ENCODE results near the gene LIG3. TPM values are rescaled to one million over a fixed set of nuclear protein-coding genes. Genes with fewer than 3 reads are reported as not detected.

The LIG3 gene
- total RNA-seq, 6 experiments from 2014 or later = 22.6 to 34.4 (median 31.9) TPM

DNA sequence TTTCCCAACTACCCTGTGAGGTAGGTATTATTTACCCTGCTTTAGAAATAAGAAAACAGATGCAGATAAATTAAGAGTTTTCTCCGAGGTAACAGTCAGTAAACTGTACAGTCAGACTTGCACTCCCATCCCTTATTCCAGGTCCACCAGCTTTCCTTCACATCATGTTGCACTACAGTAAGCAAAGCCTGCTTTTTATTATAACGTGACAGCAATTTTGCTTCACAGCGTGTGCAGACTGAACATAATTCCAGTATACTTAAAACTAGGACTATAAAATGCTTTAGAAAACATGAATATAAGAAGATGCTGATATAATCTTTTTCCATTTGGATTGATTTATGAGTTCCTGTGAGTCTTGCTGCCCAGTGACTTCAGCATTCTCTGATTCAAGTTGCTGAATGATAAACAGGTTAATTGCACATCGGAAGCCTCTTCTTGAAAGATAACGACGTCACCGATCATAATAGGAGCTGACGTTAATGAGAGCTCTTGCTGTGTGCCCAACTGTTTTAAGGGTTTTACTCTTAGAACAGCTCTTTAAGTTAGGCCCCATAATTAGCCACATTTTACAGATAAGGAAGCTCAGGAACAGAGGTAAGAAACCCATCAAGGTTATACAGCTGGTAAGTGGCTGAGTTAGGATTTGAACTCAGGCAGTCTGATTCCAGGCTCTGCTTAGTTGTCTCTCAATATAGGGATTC lies 1.4 kb downstream of the LIG3 start:
- peaks cover 47% of the 10 kb centered on the region for H3K4me1 Mint-ChIP-seq (ENCODE audit: low read depth)
- DNase-seq = peak; percentile 41

DNA sequence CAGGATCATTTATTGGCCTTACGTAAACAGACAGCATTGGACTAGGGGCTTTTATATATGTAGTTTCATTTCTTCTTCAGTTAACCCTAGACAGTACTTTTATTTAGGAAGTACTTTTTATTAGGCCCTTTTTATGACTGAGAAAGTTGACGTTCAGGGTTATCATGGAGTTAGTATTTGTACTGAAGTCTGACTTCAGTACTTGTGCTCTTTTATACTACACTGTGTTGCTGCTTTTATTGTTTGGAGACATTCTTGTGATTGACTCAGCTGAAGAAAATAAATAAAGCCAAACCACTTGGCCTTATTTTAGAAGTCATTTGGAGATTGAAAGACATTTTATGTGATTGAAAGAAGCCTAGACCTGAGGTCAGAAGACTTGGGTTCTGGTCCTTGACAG lies 6.9 kb downstream of the LIG3 start:
- H3K27me3 Mint-ChIP-seq (ENCODE audit: insufficient read depth) = no peaks in the 10 kb centered on the region; the same call in 1 of the 2 replicates
- H3K27ac Mint-ChIP-seq = no peak overlapping the region
- peaks cover 30% of the 10 kb centered on the region for H3K36me3 Mint-ChIP-seq (ENCODE audit: low read depth)
- no peak for DNase-seq
- no peak for TF ChIP-seq CTCF (IDR thresholded peaks at IDR 0.05)
- no peaks in the 10 kb centered on the region for H3K9me3 Mint-ChIP-seq
- H3K4me1 Mint-ChIP-seq (ENCODE audit: low read depth) = peaks cover 21% of the 10 kb centered on the region
- no peak overlapping the region for H3K4me3 Mint-ChIP-seq

More for the DNA sequence above, 1.4 kb downstream of the LIG3 start:
- no peak for TF ChIP-seq CTCF (IDR thresholded peaks at IDR 0.05)
- Mint-ChIP-seq H3K36me3 (ENCODE audit: low read depth) (peaks cover 22% of the 10 kb centered on the region), H3K27ac (peak overlapping the region; percentile 96), H3K9me3 (no peaks in the 10 kb centered on the region), H3K27me3 (ENCODE audit: insufficient read depth) (no peaks in the 10 kb centered on the region; the same call in 1 of the 2 replicates), H3K4me3 (peak overlapping the region; percentile 96)

GRCh38 chr17:34988644-34989043 lies 8.3 kb downstream of the LIG3 start:
- H3K36me3 Mint-ChIP-seq (ENCODE audit: low read depth) = peaks cover 20% of the 10 kb centered on the region; the same call in 1 of the 2 replicates
- H3K9me3 Mint-ChIP-seq = no peaks in the 10 kb centered on the region
- no peak overlapping the region for H3K27ac Mint-ChIP-seq
- no peak for DNase-seq
- H3K4me3 Mint-ChIP-seq = no peak overlapping the region
- no peak for TF ChIP-seq CTCF (IDR thresholded peaks at IDR 0.05)
- no peaks in the 10 kb centered on the region; the same call in 1 of the 2 replicates for H3K27me3 Mint-ChIP-seq (ENCODE audit: insufficient read depth)
- H3K4me1 Mint-ChIP-seq (ENCODE audit: low read depth) = peaks cover 20% of the 10 kb centered on the region

DNA sequence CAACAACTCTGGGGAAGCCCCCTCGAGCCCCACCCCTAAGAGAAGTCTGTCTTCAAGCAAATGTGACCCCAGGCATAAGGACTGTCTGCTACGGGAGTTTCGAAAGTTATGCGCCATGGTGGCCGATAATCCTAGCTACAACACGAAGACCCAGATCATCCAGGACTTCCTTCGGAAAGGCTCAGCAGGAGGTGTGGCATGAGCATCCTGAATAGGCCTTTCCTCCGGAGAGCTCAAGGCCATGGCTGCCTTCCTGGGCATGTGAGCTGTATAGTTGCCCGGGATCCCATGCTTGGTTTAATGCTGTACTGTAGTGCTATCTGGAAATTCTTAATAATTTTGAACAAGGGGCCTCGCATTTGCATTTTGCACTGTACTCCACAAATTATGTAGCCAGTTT lies 9.2 kb downstream of the LIG3 start:
- H3K36me3 Mint-ChIP-seq (ENCODE audit: low read depth) = peaks cover 13% of the 10 kb centered on the region; the same call in 1 of the 2 replicates
- TF ChIP-seq CTCF (IDR thresholded peaks at IDR 0.05) = no peak
- H3K4me3 Mint-ChIP-seq = no peak overlapping the region
- DNase-seq = no peak
- no peaks in the 10 kb centered on the region for H3K9me3 Mint-ChIP-seq
- no peak overlapping the region for H3K27ac Mint-ChIP-seq
- peaks cover 12% of the 10 kb centered on the region for H3K4me1 Mint-ChIP-seq (ENCODE audit: low read depth)
- no peaks in the 10 kb centered on the region; the same call in 1 of the 2 replicates for H3K27me3 Mint-ChIP-seq (ENCODE audit: insufficient read depth)

- Mint-ChIP-seq H3K9me3 (no peaks in the 10 kb centered on the region), H3K4me1 (ENCODE audit: low read depth) (peaks cover 12% of the 10 kb centered on the region), H3K27ac (no peak overlapping the region), H3K27me3 (ENCODE audit: insufficient read depth) (no peaks in the 10 kb centered on the region; the same call in 1 of the 2 replicates), H3K4me3 (no peak overlapping the region), H3K36me3 (ENCODE audit: low read depth) (peaks cover 12% of the 10 kb centered on the region; the same call in 1 of the 2 replicates)
- no peak for TF ChIP-seq CTCF (IDR thresholded peaks at IDR 0.05)
- no peak for DNase-seq
Observed at GRCh38 chr17:34990921-34991365, 10.6 kb downstream of the LIG3 start.

Data from HFFc6 (cell line).